GM21367 (cell line): Measurements from ENCODE around the gene FYN.

ENCODE experiments used
- ATAC-seq: cut with Tn5 transposase; IDR thresholded peaks from one replicate; pipeline ENCODE4 v1.9.1; 2021; ENCODE audit not compliant: unreplicated experiment

The FYN gene

GRCh38 chr6:111753573-111753972, 119.7 kb downstream of the FYN start:
- no peak for ATAC-seq

GRCh38 chr6:111752476-111752875, 120.8 kb downstream of the FYN start:
- ATAC-seq = no peak

DNA sequence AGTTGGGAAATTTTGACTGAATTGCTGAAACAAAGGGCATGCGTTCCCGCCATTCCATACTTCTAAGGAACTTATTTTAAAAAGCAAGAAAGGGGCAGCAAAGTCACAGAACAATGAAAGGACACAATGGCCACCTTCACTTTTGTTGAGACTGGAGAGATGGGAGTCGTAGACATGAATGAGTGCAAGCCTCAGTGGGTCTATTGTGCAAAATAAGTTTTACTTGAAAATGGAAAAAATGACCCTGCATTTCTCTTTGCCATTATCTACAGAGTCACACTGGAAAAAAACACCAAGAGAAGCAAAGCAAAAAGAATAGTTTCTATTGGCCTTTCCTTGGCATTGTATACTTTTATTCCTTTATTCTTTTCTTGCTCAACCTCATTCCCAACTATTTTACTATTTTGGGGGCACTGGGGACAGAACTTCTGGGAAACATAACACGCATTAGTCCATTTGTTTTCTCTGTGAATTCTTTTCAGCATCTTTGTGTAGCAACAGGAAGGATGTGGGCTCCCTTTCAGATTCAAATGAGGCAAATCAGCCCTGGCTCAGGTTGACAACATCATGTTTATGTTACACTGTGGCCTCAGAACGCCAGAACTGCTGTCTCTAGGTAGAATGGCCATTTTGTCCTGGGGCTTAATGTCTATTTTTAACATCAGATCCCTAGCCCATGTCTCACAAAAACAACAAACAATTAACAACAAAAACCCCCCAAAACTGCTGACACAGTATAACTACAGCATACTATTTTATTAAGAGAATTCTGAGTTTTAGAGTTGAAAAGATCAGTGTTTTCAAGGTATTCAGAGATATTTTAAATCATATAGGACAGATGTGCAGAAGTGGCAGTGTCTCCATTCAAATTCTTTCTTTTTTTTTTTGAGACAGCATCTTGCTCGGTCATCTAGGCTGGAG, 122.2 kb downstream of the FYN start:
- ATAC-seq = peak; percentile 81

- no peak for ATAC-seq
Observed at GRCh38 chr6:111750153-111750552, 123.1 kb downstream of the FYN start.

GRCh38 chr6:111748231-111748647, 125.0 kb downstream of the FYN start:
- ATAC-seq = no peak

DNA sequence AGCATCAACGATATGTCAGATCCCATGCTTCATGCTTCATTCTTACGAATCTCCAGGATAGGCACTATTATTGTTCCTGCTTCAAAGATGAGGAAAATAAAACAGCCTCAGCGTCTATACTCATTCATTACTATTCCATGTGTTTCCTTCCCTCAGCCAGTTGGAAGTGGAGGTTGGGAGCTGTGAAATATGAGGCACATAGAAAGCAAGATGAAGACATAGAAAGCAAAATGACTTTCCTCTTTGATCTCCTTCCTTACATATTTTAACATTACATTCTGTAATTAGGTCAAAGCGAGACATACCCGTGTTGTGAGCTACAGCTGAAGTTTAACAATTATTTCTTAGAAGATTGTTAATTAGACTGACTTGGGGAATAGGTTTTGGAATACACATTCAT, 125.4 kb downstream of the FYN start:
- ATAC-seq = no peak

- no peak for ATAC-seq
Observed at GRCh38 chr6:111747396-111747795, 125.9 kb downstream of the FYN start.

DNA sequence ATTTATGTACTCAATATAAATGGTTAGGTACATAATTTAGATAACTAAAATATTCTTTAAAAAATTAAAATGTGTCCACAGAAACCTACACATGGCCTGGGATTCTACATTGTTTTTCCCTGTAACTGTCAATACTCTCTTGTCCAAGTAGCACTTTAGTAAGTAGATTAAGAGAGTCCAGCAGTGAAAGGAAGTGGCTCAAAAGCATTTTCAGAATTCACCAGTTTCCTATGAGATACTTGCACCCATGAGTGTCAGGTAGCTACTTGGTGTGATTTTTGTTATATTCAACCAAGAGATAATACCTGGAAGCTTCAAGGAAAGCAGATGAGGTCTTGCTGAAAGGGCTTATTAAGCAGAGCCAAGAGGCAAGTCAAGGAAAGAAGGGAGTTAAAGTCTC, 126.3 kb downstream of the FYN start:
- ATAC-seq = no peak

DNA sequence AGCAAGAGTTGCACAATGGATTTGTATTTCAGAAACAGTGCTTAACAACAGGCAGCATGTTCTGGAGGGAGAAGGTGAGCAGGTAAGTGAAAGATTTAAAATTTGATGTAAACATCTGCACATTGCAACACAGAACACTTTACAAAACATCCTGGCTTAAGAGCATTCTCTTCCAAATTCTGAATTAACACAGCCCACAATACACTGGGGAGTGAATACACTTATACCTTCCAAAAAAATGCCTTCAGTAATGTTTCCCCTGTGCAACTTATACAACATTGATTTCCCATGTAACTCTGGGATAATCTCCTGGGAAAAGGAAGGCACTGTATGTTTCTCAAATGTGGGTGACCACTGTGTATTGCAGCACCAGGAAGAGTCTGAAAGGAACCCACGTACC, 127.6 kb downstream of the FYN start:
- ATAC-seq = no peak

GRCh38 chr6:111745186-111745585, 128.1 kb downstream of the FYN start:
- ATAC-seq = no peak

GRCh38 chr6:111743862-111744692, 129.2 kb downstream of the FYN start:
- no peak for ATAC-seq

DNA sequence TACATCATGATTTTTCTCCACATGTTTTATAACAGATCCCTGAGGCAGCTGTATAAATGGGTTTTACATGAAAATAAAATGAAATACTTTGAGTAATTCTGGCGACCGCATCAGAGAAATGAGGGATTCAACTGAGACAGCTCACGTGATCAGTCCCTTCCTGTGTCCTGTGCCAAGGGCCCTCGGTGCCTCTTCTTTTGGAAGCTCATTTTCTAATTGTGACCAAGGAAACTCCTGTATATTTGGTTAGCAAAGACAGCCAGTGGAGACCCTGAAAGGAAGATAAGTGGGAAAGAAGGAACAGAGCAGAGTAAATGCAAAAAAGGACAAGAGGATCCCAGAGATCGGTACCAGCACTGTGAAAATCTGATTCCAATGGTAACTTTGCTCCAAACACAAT, 129.9 kb downstream of the FYN start:
- no peak for ATAC-seq

- peak; percentile 52 for ATAC-seq
Observed at GRCh38 chr6:111741177-111741952, 131.9 kb downstream of the FYN start.

DNA sequence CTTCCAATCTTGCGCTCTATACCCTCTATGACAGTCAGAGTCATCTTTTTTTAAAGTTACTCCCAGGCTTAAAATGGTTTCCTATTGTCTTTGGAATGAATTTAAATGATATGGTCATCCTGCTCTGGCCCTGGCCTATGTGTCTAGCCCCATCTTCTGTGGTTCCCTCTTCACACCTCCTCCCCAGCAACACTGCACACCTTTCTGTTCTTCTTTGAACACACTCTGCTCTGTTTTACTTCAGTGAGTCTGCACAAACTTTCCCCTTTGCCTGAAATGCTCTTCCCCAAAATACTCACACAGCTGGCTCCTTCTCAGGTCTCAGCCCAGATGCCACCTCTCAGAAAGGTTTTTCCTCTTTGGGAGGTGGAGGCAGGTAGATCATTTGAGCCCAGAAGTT, 132.7 kb downstream of the FYN start:
- no peak for ATAC-seq

DNA sequence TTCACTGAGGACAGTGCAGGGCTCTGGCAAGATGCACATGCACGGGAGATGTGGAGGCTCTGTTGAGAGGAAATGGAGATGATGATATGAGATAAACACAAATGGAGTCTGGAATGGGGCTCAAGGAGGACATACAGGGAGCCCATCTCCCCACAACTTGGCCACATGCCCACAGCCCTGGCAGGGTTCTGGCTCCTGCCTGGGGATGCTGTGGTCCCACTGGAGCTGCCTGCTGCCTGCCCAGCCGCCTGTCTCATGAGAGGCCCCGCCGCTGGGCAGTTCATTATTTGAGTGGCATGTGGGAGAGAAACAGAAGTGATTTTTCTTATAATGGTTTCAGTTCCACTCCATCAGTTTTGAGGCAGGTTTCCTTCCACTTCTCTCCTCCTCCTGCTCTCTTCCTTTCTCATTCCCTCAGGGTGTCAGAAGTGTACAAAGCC, 134.0 kb downstream of the FYN start:
- ATAC-seq = no peak

- no peak for ATAC-seq
Observed at GRCh38 chr6:111738631-111739030, 134.6 kb downstream of the FYN start.

DNA sequence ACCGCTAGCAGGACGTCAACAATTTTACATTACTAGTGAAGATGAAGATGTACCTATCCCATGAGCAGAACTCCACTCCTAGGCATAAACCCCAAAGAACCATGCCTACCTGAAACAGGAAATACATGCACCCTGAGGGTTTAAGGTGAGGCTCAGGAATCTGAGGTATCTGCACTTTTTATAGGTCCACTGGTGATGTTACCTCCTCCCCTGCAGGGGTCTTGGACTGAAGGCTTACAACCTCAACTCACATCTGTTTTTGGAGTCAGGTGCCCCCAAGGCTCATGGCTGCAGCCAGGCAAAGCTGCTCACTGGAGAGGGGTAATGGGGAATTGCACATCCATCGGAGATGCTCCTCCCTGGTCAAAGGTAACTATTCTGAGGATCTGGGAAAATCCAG, 135.1 kb downstream of the FYN start:
- no peak for ATAC-seq

DNA sequence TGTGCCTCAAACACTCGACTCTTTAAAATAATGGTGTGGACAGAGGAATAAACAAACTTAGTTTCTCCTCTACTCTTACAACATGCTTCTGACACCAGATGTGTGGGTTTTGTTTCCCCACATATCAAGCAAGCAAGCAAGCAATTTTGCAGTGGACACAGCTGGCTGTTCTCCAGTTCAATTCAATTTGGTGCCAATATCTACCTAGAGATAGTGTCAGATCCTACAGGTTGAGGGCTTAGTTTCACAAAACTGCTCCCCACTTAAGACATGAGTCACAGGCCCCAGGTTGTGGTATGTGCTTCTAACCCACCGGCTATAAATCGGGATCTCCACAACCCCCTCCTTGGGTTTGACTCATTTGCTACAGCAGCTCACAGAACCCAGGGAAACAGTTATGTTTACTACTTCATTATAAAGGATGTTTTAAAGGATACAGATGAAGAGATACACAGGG, 136.2 kb downstream of the FYN start:
- ATAC-seq = no peak

DNA sequence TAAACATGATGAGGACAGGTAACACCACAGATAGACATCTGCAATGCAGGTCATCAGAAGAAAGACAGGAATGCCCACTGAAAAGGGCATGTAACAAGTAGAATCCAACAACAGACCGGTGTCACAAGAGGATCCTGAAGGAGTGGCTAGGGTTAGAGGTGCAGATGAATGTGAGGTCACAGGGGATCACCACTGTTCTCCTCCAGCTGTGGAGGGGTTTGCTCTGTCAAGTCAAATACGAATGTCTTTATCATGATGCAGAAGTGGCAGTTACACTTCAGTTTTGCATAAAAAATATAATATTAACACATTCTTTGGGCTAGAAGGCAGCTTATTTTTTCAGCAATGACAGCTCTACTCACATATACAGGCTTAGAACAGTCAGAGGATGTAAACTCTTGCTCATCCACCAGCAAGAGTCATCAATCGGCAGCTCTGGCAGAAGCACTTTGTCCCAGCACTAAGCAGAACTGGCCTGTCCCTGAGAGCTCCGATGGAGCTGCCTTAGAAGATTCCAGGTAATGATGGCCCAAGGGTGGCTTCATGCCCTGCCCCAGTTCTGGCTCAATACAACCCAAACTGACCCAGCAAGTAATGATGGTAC, 137.1 kb downstream of the FYN start:
- no peak for ATAC-seq
